MM.1S (cell line): ENCODE data around the gene LINC00305.
A peak's percentile ranks its signal among the peaks of the same experiment; 100 is the strongest.

Experiments used
- DNase-seq: peaks from one replicate; pipeline ENCODE4 v3.0.0-alpha.2; 2015
- H2AFZ ChIP-seq: fragments of 300-600 bp; sonication (generic); 2 replicates; pipeline ENCODE4 v1.6.0; 2016; ENCODE audit warnings: antibody characterized with exemption, low read length
- H3F3A ChIP-seq: fragments of 300-600 bp; sonication (generic); 2 replicates; pipeline ENCODE4 v1.6.1; 2016; ENCODE audit warnings: mild to moderate bottlenecking, antibody characterized with exemption, low read length, moderate library complexity, mixed read lengths; ENCODE audit not compliant: insufficient read depth
- H3K27ac ChIP-seq: fragments of 300-600 bp; sonication (generic); 2 replicates; pipeline ENCODE4 v1.5.1; 2016; ENCODE audit warnings: mild to moderate bottlenecking, low read length
- H3K27me3 ChIP-seq: fragments of 300-600 bp; sonication (generic); replicated peaks from 2 replicates; pipeline ENCODE4 v1.6.0; 2016; ENCODE audit warnings: low read length; ENCODE audit not compliant: insufficient read depth
- H3K36me3 ChIP-seq: fragments of 300-600 bp; sonication (generic); replicated peaks from 2 replicates; pipeline ENCODE4 v1.6.1; 2016; ENCODE audit warnings: mild to moderate bottlenecking, low read length, mixed read lengths; ENCODE audit not compliant: insufficient read depth
- H3K4me1 ChIP-seq: fragments of 300-600 bp; sonication (generic); 2 replicates; pipeline ENCODE4 v1.6.1; 2016; ENCODE audit warnings: low read length, mixed read lengths
- H3K4me2 ChIP-seq: fragments of 300-600 bp; sonication (generic); 2 replicates; pipeline ENCODE4 v1.6.0; 2016; ENCODE audit warnings: low read depth, low read length
- H3K4me3 ChIP-seq: fragments of 300-600 bp; sonication (generic); 2 replicates; pipeline ENCODE4 v1.5.1; 2016; ENCODE audit warnings: low read length, mixed read lengths
- H3K79me2 ChIP-seq: fragments of 300-600 bp; sonication (generic); 2 replicates; pipeline ENCODE4 v1.6.1; 2016; ENCODE audit warnings: mixed run types, low read length, mixed read lengths
- H3K9ac ChIP-seq: fragments of 300-600 bp; sonication (generic); 2 replicates; pipeline ENCODE4 v1.6.1; 2016; ENCODE audit warnings: low read length, mixed read lengths
- H3K9me2 ChIP-seq: fragments of 300-600 bp; sonication (generic); replicated peaks from 2 replicates; pipeline ENCODE4 v1.6.1; 2016; ENCODE audit warnings: mild to moderate bottlenecking, low read length, mixed read lengths; ENCODE audit not compliant: insufficient read depth
- H3K9me3 ChIP-seq: fragments of 300-600 bp; sonication (generic); replicated peaks from 2 replicates; pipeline ENCODE4 v1.6.1; 2016; ENCODE audit warnings: mild to moderate bottlenecking, low read length, mixed read lengths; ENCODE audit not compliant: insufficient read depth
- H4K20me1 ChIP-seq: fragments of 300-600 bp; sonication (generic); 2 replicates; pipeline ENCODE4 v1.6.1; 2016; ENCODE audit warnings: mild to moderate bottlenecking, low read length, moderate library complexity, mixed read lengths; ENCODE audit not compliant: insufficient read depth
- CTCF ChIP-seq: fragments of 300-600 bp; sonication (generic); IDR thresholded peaks from 2 replicates; pipeline ENCODE4 v1.5.1; 2016; ENCODE audit warnings: antibody characterized with exemption, low read length, mixed read lengths
- EZH2 ChIP-seq: fragments of 300-600 bp; sonication (generic); optimal IDR thresholded peaks from 2 replicates; pipeline ENCODE3; 2017; ENCODE audit warnings: low read depth, mild to moderate bottlenecking, antibody characterized with exemption, low read length, mixed read lengths
- EZH2phosphoT487 ChIP-seq: fragments of 300-600 bp; sonication (generic); IDR thresholded peaks from 2 replicates; pipeline ENCODE4 v1.6.1; 2018; ENCODE audit warnings: antibody characterized with exemption, low read length

Gene LINC00305

DNA sequence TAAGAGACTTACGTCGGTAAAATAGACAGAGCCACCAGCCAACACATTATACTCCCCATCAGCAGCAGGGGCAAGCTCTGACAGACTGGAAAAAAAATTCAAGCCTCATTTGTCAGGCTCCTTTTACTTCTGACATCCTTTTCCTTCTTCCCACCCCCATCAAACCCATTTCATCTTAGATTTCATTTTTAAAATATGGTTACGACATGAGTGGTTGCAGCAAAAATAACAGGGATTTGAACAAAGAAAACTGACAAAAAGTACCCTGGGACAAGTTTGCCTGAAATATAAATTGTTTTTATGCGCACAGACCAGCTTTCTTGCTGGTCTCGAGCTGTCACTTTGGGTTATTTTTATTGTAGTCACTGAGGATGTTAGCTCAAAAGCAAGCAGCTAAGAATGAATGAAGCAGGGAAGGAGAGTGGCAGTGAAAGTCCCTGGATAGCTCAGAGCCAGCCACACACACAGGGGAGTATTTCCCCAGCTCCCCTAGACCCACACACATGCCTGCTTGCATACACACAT lies 30.7 kb upstream of the LINC00305 start:
- no peaks in the 10 kb centered on the region for H4K20me1 ChIP-seq
- no peak for TF ChIP-seq CTCF
- TF ChIP-seq EZH2phosphoT487 = no peak
- no peak for TF ChIP-seq EZH2
- H3K79me2 ChIP-seq = no peaks in the 10 kb centered on the region
- no peak overlapping the region for H3K4me2 ChIP-seq
- no peak overlapping the region for H3K9ac ChIP-seq
- H3K9me2 ChIP-seq = no peaks in the 10 kb centered on the region
- H3K27ac ChIP-seq = no peak overlapping the region
- DNase-seq = no peak
- H3K36me3 ChIP-seq = no peaks in the 10 kb centered on the region
- no peaks in the 10 kb centered on the region for H3F3A ChIP-seq
- no peaks in the 10 kb centered on the region for H3K9me3 ChIP-seq
- no peaks in the 10 kb centered on the region for H3K4me1 ChIP-seq
- no peak overlapping the region for H2AFZ ChIP-seq
- no peak overlapping the region for H3K4me3 ChIP-seq
- H3K27me3 ChIP-seq = no peaks in the 10 kb centered on the region

DNA sequence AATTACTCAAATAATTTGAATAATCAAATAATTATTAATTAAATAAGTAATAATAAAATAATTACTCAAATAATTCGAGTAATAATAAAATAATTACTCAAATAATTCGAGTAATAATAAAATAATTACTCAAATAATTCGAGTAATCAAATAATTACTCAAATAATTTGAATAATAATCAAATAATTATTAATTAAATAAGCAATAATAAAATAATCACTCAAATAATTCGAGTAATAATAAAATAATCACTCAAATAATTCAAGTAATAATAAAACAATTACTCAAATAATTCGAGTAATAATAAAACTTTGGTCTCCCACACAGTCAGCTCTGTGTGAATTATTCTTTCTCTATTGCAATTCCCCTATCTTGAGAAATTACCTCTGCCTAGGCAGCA lies 30.0 kb upstream of the LINC00305 start:
- Histone ChIP-seq H3F3A (no peaks in the 10 kb centered on the region), H3K9ac (no peak overlapping the region)

GRCh38 chr18:64175432-64175831 lies 26.5 kb upstream of the LINC00305 start:
- no peak for TF ChIP-seq EZH2
- Histone ChIP-seq H3K79me2 (no peaks in the 10 kb centered on the region), H3K4me1 (no peaks in the 10 kb centered on the region), H4K20me1 (no peaks in the 10 kb centered on the region), H3K27me3 (no peaks in the 10 kb centered on the region), H3K9me2 (no peaks in the 10 kb centered on the region), H3K4me2 (no peak overlapping the region), H3K36me3 (no peaks in the 10 kb centered on the region), H3F3A (no peaks in the 10 kb centered on the region), H3K9me3 (no peaks in the 10 kb centered on the region), H3K9ac (no peak overlapping the region), H3K27ac (no peak overlapping the region), H2AFZ (0 out of 2 replicates have a peak overlapping the region, but pooled peaks have one; percentile 27), H3K4me3 (no peak overlapping the region)
- no peak for DNase-seq

More for the DNA sequence above, 30.0 kb upstream of the LINC00305 start:
- Histone ChIP-seq H3K27me3 (no peaks in the 10 kb centered on the region), H3K36me3 (no peaks in the 10 kb centered on the region), H3K4me1 (no peaks in the 10 kb centered on the region), H4K20me1 (no peaks in the 10 kb centered on the region), H3K4me2 (no peak overlapping the region), H2AFZ (no peak overlapping the region), H3K79me2 (no peaks in the 10 kb centered on the region), H3K27ac (no peak overlapping the region), H3K4me3 (no peak overlapping the region), H3K9me2 (no peaks in the 10 kb centered on the region), H3K9me3 (no peaks in the 10 kb centered on the region)
- no peak for DNase-seq
- TF ChIP-seq CTCF = no peak
- no peak for TF ChIP-seq EZH2phosphoT487
- TF ChIP-seq EZH2 = no peak

DNA sequence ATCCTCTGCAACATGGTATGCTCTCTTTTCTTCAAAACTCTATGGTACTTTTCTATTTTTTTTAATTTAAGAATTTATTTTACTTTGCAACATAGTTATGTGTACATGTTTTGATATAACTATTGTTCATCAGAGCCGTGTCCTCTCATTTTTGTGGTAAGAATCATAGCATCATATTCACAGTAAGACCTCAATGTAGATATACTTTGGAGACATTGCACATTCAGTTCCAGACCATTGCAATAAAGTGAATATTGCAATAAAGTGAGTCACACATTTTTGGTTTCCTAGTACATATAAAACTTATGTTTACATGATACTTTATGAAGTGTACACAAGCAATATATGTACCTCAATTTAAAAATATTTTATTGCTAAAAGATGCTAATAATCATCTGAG lies 22.7 kb upstream of the LINC00305 start:
- Histone ChIP-seq H3K4me2 (no peak overlapping the region), H2AFZ (no peak overlapping the region), H3K9me3 (no peaks in the 10 kb centered on the region), H3K9me2 (no peaks in the 10 kb centered on the region), H3K4me3 (no peak overlapping the region), H3F3A (no peaks in the 10 kb centered on the region), H3K79me2 (no peaks in the 10 kb centered on the region), H3K4me1 (no peaks in the 10 kb centered on the region), H3K36me3 (no peaks in the 10 kb centered on the region), H3K27me3 (no peaks in the 10 kb centered on the region), H3K27ac (no peak overlapping the region), H4K20me1 (no peaks in the 10 kb centered on the region), H3K9ac (no peak overlapping the region)
- DNase-seq = no peak
- TF ChIP-seq EZH2phosphoT487 (no peak), CTCF (no peak), EZH2 (no peak)
